Cardiac fibroblast (primary cell): ENCODE data around the gene CLCA2.
A peak's percentile ranks its signal among the peaks of the same experiment; 100 is the strongest.

ENCODE experiments used
- DNase-seq, 2 donors: peaks; one replicate each; pipeline versions ENCODE4 v3.0.0 to v3.0.0-alpha.2; 2010; ENCODE audit warnings: low read depth in 2 of 2
- H3K4me3 ChIP-seq, 2 donors: replicated peaks in 1 of 2; 1 replicate in 1 of 2; 2 replicates in 1 of 2; pipeline ENCODE4 v1.5.1; 2011; ENCODE audit warnings: low read depth in 2 of 2, low read length in 2 of 2, mild to moderate bottlenecking in 2 of 2, moderate library complexity in 1 of 2
- TF ChIP-seq, protein P1 (sequence below): IDR thresholded peaks from one replicate; pipeline ENCODE4 v1.5.1; 2011; ENCODE audit warnings: low read depth, mild to moderate bottlenecking, low read length, inconsistent platforms

The CLCA2 gene

DNA sequence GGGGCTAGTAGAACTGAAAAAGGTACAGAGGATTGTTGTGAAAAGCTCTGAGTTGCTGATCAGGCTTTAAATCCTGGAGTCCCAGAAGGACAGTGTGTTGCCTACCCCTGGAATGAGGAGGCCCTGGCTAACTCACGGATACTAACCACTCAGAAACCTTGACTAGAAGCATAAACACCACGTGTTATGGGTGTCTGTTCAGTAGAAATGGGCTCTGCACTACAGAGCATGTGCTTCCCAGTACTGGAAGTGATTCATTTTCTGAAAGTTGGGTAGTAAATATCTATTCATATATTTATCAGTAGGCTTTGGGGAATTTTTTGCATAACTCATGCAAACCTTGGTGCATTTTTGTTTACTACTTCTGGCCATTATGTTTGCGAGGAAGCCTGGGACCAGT, 29.7 kb downstream of the CLCA2 start:
- TF ChIP-seq, protein P1, sequence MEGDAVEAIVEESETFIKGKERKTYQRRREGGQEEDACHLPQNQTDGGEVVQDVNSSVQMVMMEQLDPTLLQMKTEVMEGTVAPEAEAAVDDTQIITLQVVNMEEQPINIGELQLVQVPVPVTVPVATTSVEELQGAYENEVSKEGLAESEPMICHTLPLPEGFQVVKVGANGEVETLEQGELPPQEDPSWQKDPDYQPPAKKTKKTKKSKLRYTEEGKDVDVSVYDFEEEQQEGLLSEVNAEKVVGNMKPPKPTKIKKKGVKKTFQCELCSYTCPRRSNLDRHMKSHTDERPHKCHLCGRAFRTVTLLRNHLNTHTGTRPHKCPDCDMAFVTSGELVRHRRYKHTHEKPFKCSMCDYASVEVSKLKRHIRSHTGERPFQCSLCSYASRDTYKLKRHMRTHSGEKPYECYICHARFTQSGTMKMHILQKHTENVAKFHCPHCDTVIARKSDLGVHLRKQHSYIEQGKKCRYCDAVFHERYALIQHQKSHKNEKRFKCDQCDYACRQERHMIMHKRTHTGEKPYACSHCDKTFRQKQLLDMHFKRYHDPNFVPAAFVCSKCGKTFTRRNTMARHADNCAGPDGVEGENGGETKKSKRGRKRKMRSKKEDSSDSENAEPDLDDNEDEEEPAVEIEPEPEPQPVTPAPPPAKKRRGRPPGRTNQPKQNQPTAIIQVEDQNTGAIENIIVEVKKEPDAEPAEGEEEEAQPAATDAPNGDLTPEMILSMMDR: no peak
- no peak for DNase-seq

DNA sequence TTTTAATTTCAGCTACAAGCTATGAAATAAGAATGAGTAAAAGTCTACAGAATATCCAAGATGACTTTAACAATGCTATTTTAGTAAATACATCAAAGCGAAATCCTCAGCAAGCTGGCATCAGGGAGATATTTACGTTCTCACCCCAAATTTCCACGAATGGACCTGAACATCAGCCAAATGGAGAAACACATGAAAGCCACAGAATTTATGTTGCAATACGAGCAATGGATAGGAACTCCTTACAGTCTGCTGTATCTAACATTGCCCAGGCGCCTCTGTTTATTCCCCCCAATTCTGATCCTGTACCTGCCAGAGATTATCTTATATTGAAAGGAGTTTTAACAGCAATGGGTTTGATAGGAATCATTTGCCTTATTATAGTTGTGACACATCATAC, 31.1 kb downstream of the CLCA2 start:
- H3K4me3 ChIP-seq: no peak overlapping the region
- no peak for DNase-seq
- TF ChIP-seq, protein P1: no peak

More for the DNA sequence above, 29.7 kb downstream of the CLCA2 start:
- no peak overlapping the region for H3K4me3 ChIP-seq

DNA sequence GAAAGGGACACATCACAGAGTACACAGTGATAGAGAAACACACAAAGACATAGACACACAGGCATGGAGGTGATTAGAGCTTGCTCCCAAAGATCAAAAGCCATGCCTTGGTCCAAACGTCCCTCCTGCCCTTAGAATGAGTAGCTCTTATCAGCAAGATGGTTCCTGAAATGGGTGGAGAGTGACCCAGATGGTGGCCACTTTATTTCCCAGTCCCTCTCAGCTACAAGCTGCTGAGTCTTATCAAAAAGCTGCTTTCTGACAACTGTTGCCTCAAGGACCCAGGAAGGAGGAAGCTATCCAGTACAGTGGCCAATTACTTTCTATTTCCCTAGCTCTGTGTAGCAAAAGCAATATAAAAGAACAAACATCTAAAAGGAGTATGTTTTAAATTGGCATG, 37.0 kb downstream of the CLCA2 start:
- no peak overlapping the region for H3K4me3 ChIP-seq
- DNase-seq: no peak
- TF ChIP-seq, protein P1: no peak

DNA sequence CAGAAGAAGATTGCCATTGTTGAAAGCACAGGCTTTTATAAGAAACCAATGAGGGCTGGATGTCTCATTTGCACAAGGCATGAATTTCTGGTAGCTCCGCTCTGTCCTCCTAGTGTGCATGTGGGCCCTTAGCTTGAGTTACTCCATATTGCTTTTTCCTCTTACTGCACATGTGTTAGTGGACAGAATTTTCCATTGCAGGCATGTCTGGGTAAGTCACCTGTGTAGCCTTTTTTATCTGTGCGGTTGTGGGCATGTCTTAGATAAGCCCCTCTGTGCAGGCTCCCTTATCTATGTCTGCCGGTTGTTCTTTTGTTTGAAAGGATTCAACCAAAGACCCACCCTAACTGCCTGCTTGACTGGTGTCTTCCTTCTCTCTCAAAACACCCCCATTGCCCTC, 37.5 kb downstream of the CLCA2 start:
- H3K4me3 ChIP-seq: no peak overlapping the region
- TF ChIP-seq, protein P1: no peak
- DNase-seq: no peak

DNA sequence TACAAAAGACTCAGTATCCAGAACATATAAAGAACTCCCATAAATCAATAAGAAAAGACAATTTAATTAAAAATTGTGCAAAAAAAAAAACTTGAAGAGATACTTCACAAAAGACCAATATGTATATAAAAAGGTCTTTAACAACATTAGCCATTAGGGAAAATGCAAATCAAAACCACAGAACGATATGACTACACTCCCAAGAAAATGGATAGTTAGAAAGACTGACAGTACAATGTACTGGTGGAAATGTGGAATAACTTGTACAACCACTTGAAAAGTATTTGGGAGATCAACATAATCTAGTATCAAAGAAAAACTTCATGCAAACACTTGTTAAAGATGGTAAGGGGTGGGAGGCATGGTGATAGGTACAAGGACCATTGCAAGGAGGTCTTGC, 40.8 kb downstream of the CLCA2 start:
- DNase-seq: no peak
- TF ChIP-seq, protein P1: no peak
- H3K4me3 ChIP-seq: no peak overlapping the region

DNA sequence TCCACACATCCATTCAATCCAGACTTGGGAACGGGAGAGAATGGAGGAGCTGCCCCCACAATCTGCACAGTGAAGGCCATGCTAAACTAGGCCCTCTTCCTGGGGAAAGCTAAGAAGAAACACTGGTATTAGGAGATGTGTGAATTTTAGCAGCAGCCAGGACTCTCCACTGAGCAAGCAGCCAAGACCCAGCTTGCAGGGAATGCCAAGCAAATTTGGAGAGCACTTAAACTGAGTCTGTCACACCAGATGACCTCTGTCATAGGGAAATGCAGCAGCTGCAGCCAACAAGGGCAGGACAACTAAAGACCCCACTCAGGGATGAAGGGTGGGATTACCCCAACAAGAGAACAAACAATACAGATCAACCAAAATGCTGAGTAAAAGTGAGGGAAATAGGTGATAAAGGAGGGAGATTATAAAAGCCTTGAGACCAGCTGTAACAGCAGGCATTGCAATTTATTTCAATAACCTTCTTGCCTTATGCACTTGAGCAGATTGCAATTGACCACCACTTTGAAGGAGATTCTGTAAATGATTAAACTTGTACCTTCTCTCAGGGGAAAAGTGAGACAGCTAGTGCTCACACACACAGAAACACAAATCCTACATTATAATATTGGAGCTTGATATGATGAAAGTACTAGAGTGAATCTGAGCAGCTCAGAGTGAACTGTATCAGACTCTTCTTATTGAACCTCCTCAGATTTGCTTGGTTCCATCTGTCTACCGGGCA, 42.3 kb downstream of the CLCA2 start:
- DNase-seq: no peak
- no peak overlapping the region for H3K4me3 ChIP-seq
- TF ChIP-seq, protein P1: no peak

DNA sequence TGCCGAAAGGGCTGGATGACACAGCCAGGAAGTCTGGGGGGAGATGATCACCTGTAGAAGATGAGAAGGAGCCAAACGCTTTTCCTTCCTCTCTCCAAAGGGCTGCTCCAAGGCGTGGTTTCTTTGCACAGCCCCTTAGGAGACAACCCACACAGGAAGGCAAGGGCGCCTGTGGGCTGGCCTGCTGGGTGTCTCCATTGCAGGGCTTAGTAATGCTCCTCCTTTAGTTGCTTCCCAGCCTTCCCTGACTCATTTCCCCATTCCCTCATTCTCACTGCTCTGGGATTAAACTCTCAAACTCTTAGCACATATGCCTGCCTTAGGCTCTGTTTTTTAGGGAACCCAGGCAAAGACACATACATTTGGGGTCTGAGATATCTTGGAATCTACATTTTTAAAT, 43.0 kb downstream of the CLCA2 start:
- H3K4me3 ChIP-seq: no peak overlapping the region
- peak in 1 of 2 donors; percentile 41 for DNase-seq
- TF ChIP-seq, protein P1: no peak
